ENCODE measurements around the gene CPN1.
"Not testable (repeated sequence)": the region's sequence is repeated elsewhere in the genome, so short reads cannot be mapped to it uniquely, and the experiment has no call there.

CPN1 gene

GRCh38 chr10:100083623-100084022 lies 2.0 kb upstream of the CPN1 start:
- Histone ChIP-seq H3K4me1 (ENCODE audit: insufficient read depth, poor library complexity, severe bottlenecking) (no peaks in the 10 kb centered on the region), H3K27ac (ENCODE audit: poor library complexity, severe bottlenecking) (no peak overlapping the region), H3K27me3 (ENCODE audit: insufficient read depth, poor library complexity, severe bottlenecking) (no peaks in the 10 kb centered on the region), H3K9me3 (ENCODE audit: severe bottlenecking) (no peaks in the 10 kb centered on the region), H3K4me3 (ENCODE audit: severe bottlenecking) (no peak overlapping the region), H3K36me3 (ENCODE audit: low read depth) (no peaks in the 10 kb centered on the region)
- TF ChIP-seq CTCF (IDR thresholded peaks at IDR 0.05; ENCODE audit: poor library complexity, severe bottlenecking) = no peak
- DNase-seq (ENCODE audit: low spot score) (no peak), ATAC-seq (ENCODE audit: low read depth) (no peak)

- not testable (repeated sequence) for ATAC-seq (ENCODE audit: low read depth); H3K27ac ChIP-seq (ENCODE audit: poor library complexity, severe bottlenecking); H3K4me3 ChIP-seq (ENCODE audit: severe bottlenecking); H3K4me1 ChIP-seq (ENCODE audit: insufficient read depth, poor library complexity, severe bottlenecking); H3K36me3 ChIP-seq (ENCODE audit: low read depth); H3K9me3 ChIP-seq (ENCODE audit: severe bottlenecking); DNase-seq (ENCODE audit: low spot score); H3K27me3 ChIP-seq (ENCODE audit: insufficient read depth, poor library complexity, severe bottlenecking)
Observed at GRCh38 chr10:100082276-100082675, 607 bp upstream of the CPN1 start.

- Histone ChIP-seq H3K9me3 (ENCODE audit: severe bottlenecking) (no peaks in the 10 kb centered on the region), H3K4me3 (ENCODE audit: severe bottlenecking) (no peak overlapping the region), H3K27me3 (ENCODE audit: insufficient read depth, poor library complexity, severe bottlenecking) (no peaks in the 10 kb centered on the region), H3K36me3 (ENCODE audit: low read depth) (no peaks in the 10 kb centered on the region), H3K4me1 (ENCODE audit: insufficient read depth, poor library complexity, severe bottlenecking) (no peaks in the 10 kb centered on the region), H3K27ac (ENCODE audit: poor library complexity, severe bottlenecking) (no peak overlapping the region)
- no peak for TF ChIP-seq CTCF (IDR thresholded peaks at IDR 0.05; ENCODE audit: poor library complexity, severe bottlenecking)
- ATAC-seq (ENCODE audit: low read depth) (no peak), DNase-seq (ENCODE audit: low spot score) (no peak)
Observed at GRCh38 chr10:100076750-100077149, 4.9 kb downstream of the CPN1 start.

GRCh38 chr10:100075426-100076220 lies 6.0 kb downstream of the CPN1 start:
- no peak for TF ChIP-seq CTCF (IDR thresholded peaks at IDR 0.05; ENCODE audit: poor library complexity, severe bottlenecking)
- Histone ChIP-seq H3K4me3 (ENCODE audit: severe bottlenecking) (no peak overlapping the region), H3K27me3 (ENCODE audit: insufficient read depth, poor library complexity, severe bottlenecking) (no peaks in the 10 kb centered on the region), H3K36me3 (ENCODE audit: low read depth) (no peaks in the 10 kb centered on the region), H3K4me1 (ENCODE audit: insufficient read depth, poor library complexity, severe bottlenecking) (no peaks in the 10 kb centered on the region), H3K9me3 (ENCODE audit: severe bottlenecking) (no peaks in the 10 kb centered on the region), H3K27ac (ENCODE audit: poor library complexity, severe bottlenecking) (no peak overlapping the region)
- no peak for ATAC-seq (ENCODE audit: low read depth)
- DNase-seq (ENCODE audit: low spot score) = no peak

GRCh38 chr10:100072514-100072913 lies 9.2 kb downstream of the CPN1 start:
- Histone ChIP-seq H3K27me3 (ENCODE audit: insufficient read depth, poor library complexity, severe bottlenecking) (no peaks in the 10 kb centered on the region), H3K36me3 (ENCODE audit: low read depth) (no peaks in the 10 kb centered on the region), H3K4me3 (ENCODE audit: severe bottlenecking) (no peak overlapping the region), H3K9me3 (ENCODE audit: severe bottlenecking) (no peaks in the 10 kb centered on the region), H3K27ac (ENCODE audit: poor library complexity, severe bottlenecking) (no peak overlapping the region), H3K4me1 (ENCODE audit: insufficient read depth, poor library complexity, severe bottlenecking) (no peaks in the 10 kb centered on the region)
- DNase-seq (ENCODE audit: low spot score) (no peak), ATAC-seq (ENCODE audit: low read depth) (no peak)
- no peak for TF ChIP-seq CTCF (IDR thresholded peaks at IDR 0.05; ENCODE audit: poor library complexity, severe bottlenecking)
